ENCODE data around the gene MEIS1.

The MEIS1 gene

GRCh38 chr2:66434679-66435548 is at the start of gene MEIS1 (continued):
- no peak for TF ChIP-seq KLF8 (tag by site-specific recombination; IDR thresholded peaks at IDR 0.05)
- peak; percentile 92 for TF ChIP-seq ZNF692 (tag by site-specific recombination; IDR thresholded peaks at IDR 0.05)
- TF ChIP-seq PRDM10 (tag by site-specific recombination; IDR thresholded peaks at IDR 0.05) = peak; percentile 100
- TF ChIP-seq ZNF624 (tag by site-specific recombination; IDR thresholded peaks at IDR 0.05) = no peak
- TF ChIP-seq SETDB1 (IDR thresholded peaks at IDR 0.05; ENCODE audit: insufficient read length, low read length) = no peak
- no peak for TF ChIP-seq ZNF768 (tag by site-specific recombination; IDR thresholded peaks at IDR 0.05)
- no peak for TF ChIP-seq ZNF514 (tag by site-specific recombination; IDR thresholded peaks at IDR 0.05)
- TF ChIP-seq ZNF148 (tag by site-specific recombination; IDR thresholded peaks at IDR 0.05; ENCODE audit: borderline replicate concordance) = no peak
- peak; percentile 99 for TF ChIP-seq ZBTB17 (tag by site-specific recombination; IDR thresholded peaks at IDR 0.05)
- peak; percentile 52 for TF ChIP-seq ZXDB (tag by site-specific recombination; IDR thresholded peaks at IDR 0.05)
- TF ChIP-seq ZSCAN18 (tag by site-specific recombination; IDR thresholded peaks at IDR 0.05) = no peak
- TF ChIP-seq ZNF10 (tag by site-specific recombination; IDR thresholded peaks at IDR 0.05) = no peak
- peak; percentile 91; the same call in 1 of the 2 replicates for TF ChIP-seq ZNF362 (tag by site-specific recombination; IDR thresholded peaks at IDR 0.05)
- TF ChIP-seq ZNF302 (tag by site-specific recombination; IDR thresholded peaks at IDR 0.05; ENCODE audit: low read depth) = no peak
- TF ChIP-seq ZNF530 (tag by site-specific recombination; IDR thresholded peaks at IDR 0.05; ENCODE audit: low read depth) = no peak
- TF ChIP-seq ZNF623 (tag by site-specific recombination; IDR thresholded peaks at IDR 0.05) = peak; percentile 4; the same call in 1 of the 2 replicates
- 0 out of 2 replicates have a peak, but pooled peaks have one; percentile 17 for TF ChIP-seq ZNF639 (tag by site-specific recombination; IDR thresholded peaks at IDR 0.05)
- TF ChIP-seq ZNF560 (tag by site-specific recombination; IDR thresholded peaks at IDR 0.05; ENCODE audit: borderline replicate concordance) = no peak
- TF ChIP-seq GLIS1 (tag by site-specific recombination; IDR thresholded peaks at IDR 0.05) = no peak
- TF ChIP-seq ZNF792 (tag by site-specific recombination; IDR thresholded peaks at IDR 0.05) = no peak
- TF ChIP-seq TSHZ1 (tag by site-specific recombination; IDR thresholded peaks at IDR 0.05; ENCODE audit: borderline replicate concordance) = no peak
- no peak for TF ChIP-seq ZNF184 (tag by site-specific recombination; IDR thresholded peaks at IDR 0.05)
- peak; percentile 76 for TF ChIP-seq ZNF660 (tag by site-specific recombination; IDR thresholded peaks at IDR 0.05)

Measured in HEK293 (cell line).